ENCODE measurements around the gene KCNK15.
"Not testable (repeated sequence)": the region's sequence is repeated elsewhere in the genome, so short reads cannot be mapped to it uniquely, and the experiment has no call there.

KCNK15 gene

DNA sequence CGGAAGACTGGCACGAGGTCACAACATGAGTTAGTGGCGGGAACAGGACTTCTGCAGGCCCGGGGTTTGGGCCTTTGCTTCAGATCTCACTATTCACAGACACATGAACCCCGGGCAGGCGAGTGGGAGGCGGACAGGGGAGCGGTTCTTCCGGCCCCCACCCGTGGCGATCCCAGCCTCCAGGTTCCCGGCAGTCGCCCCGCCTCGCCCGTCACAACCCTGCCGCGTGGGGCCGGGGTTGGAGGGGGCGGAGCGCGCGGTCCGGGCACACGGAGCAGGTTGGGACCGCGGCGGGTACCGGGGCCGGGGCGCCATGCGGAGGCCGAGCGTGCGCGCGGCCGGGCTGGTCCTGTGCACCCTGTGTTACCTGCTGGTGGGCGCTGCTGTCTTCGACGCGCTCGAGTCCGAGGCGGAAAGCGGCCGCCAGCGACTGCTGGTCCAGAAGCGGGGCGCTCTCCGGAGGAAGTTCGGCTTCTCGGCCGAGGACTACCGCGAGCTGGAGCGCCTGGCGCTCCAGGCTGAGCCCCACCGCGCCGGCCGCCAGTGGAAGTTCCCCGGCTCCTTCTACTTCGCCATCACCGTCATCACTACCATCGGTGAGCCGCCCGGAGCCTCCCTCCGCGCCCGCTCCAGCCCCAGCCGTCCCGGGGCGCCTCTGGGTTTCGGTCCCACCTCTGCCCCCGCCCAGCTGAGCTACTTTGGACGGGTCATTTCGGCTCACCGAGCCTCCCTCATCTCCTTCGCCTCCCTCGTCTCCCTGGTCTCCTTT is at the start of gene KCNK15:
TSS of gene KCNK15 (plus strand) at position 268 of the 769 bp plus-strand sequence. CDS start at position 314, 46 bp downstream.
- DNase-seq = no peak

GRCh38 chr20:44696315-44696714 is 49.4 kb upstream of the KCNK15 start:
- peak; percentile 16 for DNase-seq

DNA sequence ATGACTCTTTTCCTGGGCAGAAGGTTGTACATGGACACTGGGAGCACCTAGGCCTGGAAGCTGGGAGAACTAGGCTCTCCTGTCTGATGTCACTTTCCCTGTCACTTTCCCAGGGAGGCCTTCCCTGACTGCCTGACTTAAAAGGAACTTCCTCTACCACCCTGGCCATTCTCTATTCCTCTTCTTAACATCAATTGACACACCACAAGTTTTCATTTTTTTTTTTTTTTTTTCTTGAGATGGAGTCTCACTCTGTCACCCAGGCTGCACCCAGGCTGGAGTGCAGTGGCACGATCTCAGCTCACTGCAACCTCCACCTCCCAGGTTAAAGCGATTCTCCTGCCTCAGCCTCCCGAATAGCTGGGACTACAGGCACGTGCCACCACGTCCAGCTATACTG is 48.6 kb upstream of the KCNK15 start:
- not testable (repeated sequence) for DNase-seq

GRCh38 chr20:44698351-44698750 is 47.3 kb upstream of the KCNK15 start:
- no peak for DNase-seq

GRCh38 chr20:44700306-44700705 is 45.4 kb upstream of the KCNK15 start:
- no peak for DNase-seq

DNA sequence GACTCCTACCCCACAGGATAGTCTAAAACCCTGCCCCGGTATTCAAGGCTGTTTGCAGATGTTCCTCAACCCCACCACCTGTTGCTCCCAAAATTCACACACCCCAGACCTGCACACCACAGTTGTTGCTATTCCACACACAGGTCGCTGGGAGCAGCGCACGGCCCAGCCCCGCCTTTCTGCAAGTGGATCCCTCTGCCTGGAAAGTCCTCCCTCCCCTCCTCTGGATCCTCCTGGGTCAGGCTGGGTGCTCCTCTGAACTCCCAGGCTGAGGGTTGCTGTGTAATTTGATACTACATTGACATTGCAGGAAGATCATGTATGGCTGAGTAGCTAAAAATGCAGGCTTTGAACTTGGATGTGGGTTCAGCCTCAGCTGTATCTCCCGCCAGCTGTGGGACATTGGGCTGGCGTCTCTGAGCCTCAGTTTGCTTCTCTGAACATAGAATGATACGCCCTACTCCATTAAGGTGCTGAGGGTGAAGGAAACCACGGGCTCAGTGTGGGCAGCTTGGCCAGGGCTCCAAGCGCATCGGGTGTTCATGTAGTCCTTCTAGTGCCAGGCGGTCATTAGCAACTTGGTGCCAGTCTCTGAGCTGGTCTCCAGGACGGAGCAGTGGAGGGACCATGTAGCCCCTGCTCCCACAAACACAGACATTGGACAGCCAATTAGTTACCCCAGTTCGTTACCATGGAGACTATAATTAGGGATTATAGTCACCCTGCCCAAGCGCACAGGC is 44.4 kb upstream of the KCNK15 start:
- no peak for DNase-seq

GRCh38 chr20:44701858-44702256 is 43.8 kb upstream of the KCNK15 start:
- DNase-seq = no peak

GRCh38 chr20:44702776-44703175 is 42.9 kb upstream of the KCNK15 start:
- no peak for DNase-seq

GRCh38 chr20:44703183-44703925 is 42.3 kb upstream of the KCNK15 start:
- DNase-seq = no peak

DNA sequence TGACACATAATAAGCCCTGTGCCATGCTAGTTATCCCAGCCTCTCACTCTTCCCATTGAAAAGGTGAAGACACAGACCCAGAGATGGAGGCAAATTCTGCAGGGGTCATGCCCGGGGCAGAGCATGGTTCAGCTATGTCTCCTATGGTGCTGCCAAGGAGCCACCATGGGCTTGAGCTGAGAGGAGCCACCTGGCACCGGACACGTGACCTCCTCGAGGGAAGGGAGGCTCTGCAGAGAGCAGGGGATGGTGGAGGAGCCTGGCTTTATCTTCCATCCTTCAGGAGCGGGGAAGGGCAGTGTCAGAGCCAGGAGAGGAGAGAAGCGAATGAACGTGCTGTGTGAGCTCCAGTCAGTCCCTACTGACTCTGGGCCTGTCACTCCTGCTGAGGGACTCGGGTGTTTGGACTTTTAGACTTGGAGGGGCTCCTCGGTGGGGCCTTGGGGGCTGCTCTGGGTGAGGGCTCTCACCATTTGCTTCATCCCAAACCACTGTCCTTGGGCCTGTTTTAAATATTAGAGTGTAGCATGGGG is 41.6 kb upstream of the KCNK15 start:
- no peak for DNase-seq

- no peak for DNase-seq
Measured at GRCh38 chr20:44704551-44704971, 41.1 kb upstream of the KCNK15 start.

DNA sequence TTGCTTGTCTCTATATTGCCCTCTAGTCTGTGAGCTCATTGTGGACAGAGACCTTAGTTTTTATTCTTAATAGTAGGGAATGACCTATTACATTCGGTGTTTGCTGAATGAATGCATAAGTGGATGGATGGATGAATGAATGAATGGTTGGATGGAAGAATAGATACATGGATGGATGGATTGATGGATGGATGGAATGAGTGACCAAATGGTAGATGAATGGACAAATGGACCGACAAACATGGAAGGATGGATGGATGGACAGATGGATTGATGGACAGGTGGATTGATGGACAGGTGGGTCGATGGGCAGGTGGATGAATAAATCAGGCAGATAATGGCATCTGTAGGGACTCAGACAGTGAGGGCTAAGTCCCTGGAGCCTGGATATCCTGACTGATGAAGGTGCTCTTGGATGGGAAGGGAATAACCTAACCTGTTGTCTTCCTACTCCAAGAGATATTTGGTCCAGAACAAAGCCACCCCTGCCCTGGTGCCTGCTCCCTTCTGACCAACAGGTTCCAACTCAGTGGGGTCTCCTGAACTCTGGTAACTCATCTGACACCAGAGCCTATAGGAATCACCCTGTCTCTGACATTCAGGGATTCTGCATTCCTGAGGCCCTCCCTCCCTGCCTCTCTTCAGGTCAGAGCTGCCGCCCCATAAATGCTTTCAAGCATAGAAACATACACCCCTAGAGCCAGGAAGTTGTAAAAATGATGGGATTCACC is 40.1 kb upstream of the KCNK15 start:
- no peak for DNase-seq

DNA sequence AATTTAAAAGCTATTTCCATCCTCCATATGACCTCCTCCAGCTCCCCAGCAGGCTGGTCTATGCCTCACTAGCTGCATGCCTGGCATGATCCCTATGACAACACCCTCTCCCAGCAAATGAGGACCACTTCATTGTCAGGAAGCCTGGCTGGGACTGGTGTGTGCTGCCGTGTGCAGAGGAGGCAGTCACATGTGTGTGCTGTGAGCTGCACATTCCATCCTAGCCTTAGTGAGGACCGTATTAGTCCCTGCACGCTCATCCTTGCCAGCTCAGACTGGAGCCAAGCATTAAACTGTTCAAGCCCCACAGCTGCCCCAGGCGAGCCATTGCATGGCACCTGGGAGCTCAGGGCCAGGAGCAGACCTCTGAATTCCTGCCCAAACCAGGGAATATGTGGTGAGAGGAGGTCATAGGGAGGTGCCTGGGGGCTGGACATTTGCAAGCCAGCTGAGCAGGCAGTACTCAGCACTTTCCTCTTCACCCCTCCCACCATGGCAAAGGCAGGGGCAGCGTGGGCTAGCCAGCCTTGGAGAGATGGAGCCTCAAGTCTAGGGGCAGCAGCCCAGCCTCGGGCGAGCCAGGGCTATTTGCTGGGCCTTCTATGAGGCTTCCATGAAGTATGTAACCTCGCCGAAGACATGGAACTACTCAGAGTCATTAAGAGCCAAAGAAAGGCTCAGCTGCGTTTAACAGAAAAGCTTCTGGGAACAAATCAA is 39.2 kb upstream of the KCNK15 start:
- DNase-seq = no peak

GRCh38 chr20:44707018-44707579 is 38.6 kb upstream of the KCNK15 start:
- no peak for DNase-seq

GRCh38 chr20:44709380-44709779 is 36.3 kb upstream of the KCNK15 start:
- no peak for DNase-seq

- no peak for DNase-seq
Measured at GRCh38 chr20:44709797-44710196, 35.9 kb upstream of the KCNK15 start.

DNA sequence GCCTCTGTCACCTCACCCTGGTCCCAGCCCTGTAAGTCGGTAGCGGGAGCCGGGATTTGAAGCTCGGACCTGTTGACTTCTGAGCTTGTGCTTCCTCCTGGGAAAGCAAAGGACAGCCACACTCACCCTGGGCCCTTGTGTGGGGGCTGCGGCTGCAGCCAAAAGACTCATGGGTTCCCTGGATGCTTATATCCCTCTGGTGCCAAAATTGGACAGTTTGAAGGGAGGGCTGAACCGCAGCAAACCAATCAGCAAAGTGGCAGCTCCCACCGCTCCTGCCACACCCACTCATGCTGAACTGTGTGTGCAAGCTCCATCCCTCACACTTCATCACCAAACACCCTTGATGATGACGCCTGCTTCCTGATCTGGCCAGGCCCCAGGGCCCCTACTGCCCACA is 34.4 kb upstream of the KCNK15 start:
- no peak for DNase-seq

GRCh38 chr20:44714102-44714700 is 31.5 kb upstream of the KCNK15 start:
- DNase-seq = no peak

- peak; percentile 88 for DNase-seq
Measured at GRCh38 chr20:44714701-44715498, 30.8 kb upstream of the KCNK15 start, which contains the start of gene CCN5. Gene CCN5 (plus strand): TSS chr20:44715369. CDS start chr20:44715391, 22 bp downstream.
